ENCODE results near the gene KIF1A. TPM values are rescaled to one million over a fixed set of nuclear protein-coding genes. Genes with fewer than 3 reads are reported as not detected.

The KIF1A gene
- total and polyA plus RNA-seq, 2 of the 8 experiments (the other 6 are each of a cell fraction or from before 2014, with no cell fraction given) = 61.3 to 281 TPM

DNA sequence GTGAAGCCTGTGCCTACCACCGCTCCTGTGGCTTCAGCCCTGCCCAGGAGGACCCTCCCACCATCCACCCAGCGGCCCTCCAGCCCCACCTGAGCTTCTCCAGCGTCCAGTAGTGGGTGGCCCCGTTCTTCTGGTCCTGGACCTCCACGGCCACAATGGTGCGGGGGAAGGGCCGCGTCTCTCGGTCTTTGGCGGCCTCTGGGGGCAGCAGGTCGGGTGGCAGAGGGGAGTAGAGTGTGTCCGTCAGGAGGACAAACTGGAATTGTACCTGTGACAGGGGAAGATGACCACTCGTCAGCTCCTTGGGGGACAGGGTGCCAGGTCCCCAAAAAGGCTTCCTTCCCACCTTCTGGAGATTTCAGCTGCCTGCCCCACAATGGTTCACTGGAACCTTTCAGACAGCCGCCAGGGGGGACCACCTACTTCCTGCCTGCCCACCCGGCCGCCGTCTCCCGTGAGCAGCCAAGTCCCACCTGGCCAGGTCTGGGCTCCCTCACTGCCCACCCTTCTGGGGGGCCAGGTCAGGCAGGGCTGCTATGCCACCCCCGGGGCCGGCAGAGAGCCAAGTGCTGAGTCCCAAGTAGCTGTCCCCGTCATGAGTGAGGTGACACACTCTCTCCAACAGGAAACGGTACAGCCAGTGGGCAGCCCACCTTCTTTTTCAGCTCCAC, 59.3 kb downstream of the KIF1A start:
- no peak overlapping the region for H3K4me3 ChIP-seq (ENCODE audit: extremely low read depth in 1 of 4, insufficient read depth in 2 of 4, low read depth in 3 of 4, low read length in 4 of 4)
- no peak overlapping the region for H3K14ac ChIP-seq (ENCODE audit: insufficient read length)
- no peak overlapping the region for H3K4me2 ChIP-seq (ENCODE audit: insufficient read depth in 1 of 2, low read depth in 2 of 2, low read length in 2 of 2)
- no peak overlapping the region for H2BK5ac ChIP-seq (ENCODE audit: low read depth, low read length)
- H2AK5ac ChIP-seq (ENCODE audit: low read depth, low read length) = no peak overlapping the region
- no peaks in the 10 kb centered on the region; a peak in 1 of 7 replicates for H3K4me1 ChIP-seq (replicated peaks in 1 of 4; ENCODE audit: control insufficient read depth in 3 of 4, insufficient read depth in 4 of 4, low read length in 3 of 4)
- peaks cover 38 to 93% (median 82%) of the 10 kb centered on the region in 4 experiments for H3K36me3 ChIP-seq (ENCODE audit: control insufficient read depth in 2 of 4, insufficient read depth in 4 of 4, low read length in 3 of 4)
- H3K9me3 ChIP-seq (ENCODE audit: insufficient read depth in 2 of 2, low read depth in 1 of 2, low read length in 1 of 2) = no peaks in the 10 kb centered on the region
- no peak overlapping the region for H2AFZ ChIP-seq (ENCODE audit: low read length)
- FAIRE-seq = no peak
- ChIA-PET CTCF (ENCODE audit: partially characterized antibody) (interaction anchor here (0.7 to 1.3 kb wide), 7 partner anchors 9 to 44 kb away, joined by 3 to 4 read pairs (median 3); no protein-coding TSS in a partner anchor), POLR2A (ENCODE audit: partially characterized antibody) (interaction anchor here (0.9 to 13.2 kb wide), 12 partner anchors 8 to 48 kb away, joined by 3 to 200 read pairs (median 6); no protein-coding TSS in a partner anchor)
- H3K56ac ChIP-seq (replicated peaks; ENCODE audit: insufficient read length, low read depth, low read length) = no peak overlapping the region
- peaks cover 7 to 15% of the 10 kb centered on the region in 2 experiments for H4K20me1 ChIP-seq (replicated peaks in 1 of 2; ENCODE audit: control insufficient read depth in 1 of 2, insufficient read depth in 2 of 2, low read length in 2 of 2)
- no peak overlapping the region for H3K27ac ChIP-seq (ENCODE audit: low read depth, low read length)
- H3K23me2 ChIP-seq (ENCODE audit: low read depth, low read length) = no peaks in the 10 kb centered on the region; the same call in 1 of the 2 replicates
- no peak overlapping the region for H4K5ac ChIP-seq (ENCODE audit: insufficient read length, low read depth, low read length)
- no peaks in the 10 kb centered on the region for H3K79me2 ChIP-seq (ENCODE audit: control insufficient read depth in 1 of 2, insufficient read depth in 2 of 2, low read length in 2 of 2)
- no peak overlapping the region for H2BK12ac ChIP-seq (ENCODE audit: low read depth, low read length)
- no peak overlapping the region for H3K4ac ChIP-seq (replicated peaks; ENCODE audit: insufficient read length, low read depth, low read length)
- no peak overlapping the region for H4K91ac ChIP-seq (replicated peaks; ENCODE audit: insufficient read length, low read length)
- WGBS, 2 experiments (ENCODE audit: extremely low coverage in 1 of 2, insufficient coverage in 1 of 2, insufficient read length in 1 of 2, insufficient replicate concordance in 2 of 2, low coverage in 1 of 2, low lambda C conversion rate in 2 of 2, missing lambda C conversion rate in 1 of 2) = 86% methylated on average over 20 of the region's 22 CpGs; no CpG with 5 or more reads in 1 of the 2 experiments
- H2BK15ac ChIP-seq (ENCODE audit: low read length) = no peak overlapping the region
- H3K27me3 ChIP-seq (replicated peaks in 1 of 4; ENCODE audit: control insufficient read depth in 3 of 4, extremely low read depth in 1 of 4, insufficient read depth in 3 of 4, low read length in 3 of 4) = no peaks in the 10 kb centered on the region
- no peak overlapping the region for H3K23ac ChIP-seq (ENCODE audit: insufficient read length)
- H2BK120ac ChIP-seq (replicated peaks; ENCODE audit: low read depth, low read length) = no peak overlapping the region
- H3K79me1 ChIP-seq (ENCODE audit: low read depth, low read length) = peaks cover 3% of the 10 kb centered on the region; the same call in 1 of the 2 replicates
- no peak overlapping the region for H2BK20ac ChIP-seq (ENCODE audit: low read length)
- TF ChIP-seq KDM1A (IDR thresholded peaks at IDR 0.05; ENCODE audit: borderline replicate concordance, low read length) (no peak), RNF2 (IDR thresholded peaks at IDR 0.05; ENCODE audit: borderline replicate concordance, low read depth, low read length, missing control alignments, poor library complexity, severe bottlenecking) (no peak), CTBP2 (IDR thresholded peaks at IDR 0.05; ENCODE audit: borderline replicate concordance, insufficient read depth, insufficient read length, low read length) (no peak), TCF12 (IDR thresholded peaks at IDR 0.05; ENCODE audit: low read depth, low read length) (no peak), ASH2L (IDR thresholded peaks at IDR 0.05; ENCODE audit: low read length) (no peak), SP1 (IDR thresholded peaks at IDR 0.05; ENCODE audit: low read depth, low read length) (no peak), SRF (IDR thresholded peaks at IDR 0.05; ENCODE audit: low read depth, low read length) (no peak), JUND (IDR thresholded peaks at IDR 0.05; ENCODE audit: low read length) (no peak), BACH1 (IDR thresholded peaks at IDR 0.05; ENCODE audit: low read length) (no peak)
- TF ChIP-seq, protein P1, sequence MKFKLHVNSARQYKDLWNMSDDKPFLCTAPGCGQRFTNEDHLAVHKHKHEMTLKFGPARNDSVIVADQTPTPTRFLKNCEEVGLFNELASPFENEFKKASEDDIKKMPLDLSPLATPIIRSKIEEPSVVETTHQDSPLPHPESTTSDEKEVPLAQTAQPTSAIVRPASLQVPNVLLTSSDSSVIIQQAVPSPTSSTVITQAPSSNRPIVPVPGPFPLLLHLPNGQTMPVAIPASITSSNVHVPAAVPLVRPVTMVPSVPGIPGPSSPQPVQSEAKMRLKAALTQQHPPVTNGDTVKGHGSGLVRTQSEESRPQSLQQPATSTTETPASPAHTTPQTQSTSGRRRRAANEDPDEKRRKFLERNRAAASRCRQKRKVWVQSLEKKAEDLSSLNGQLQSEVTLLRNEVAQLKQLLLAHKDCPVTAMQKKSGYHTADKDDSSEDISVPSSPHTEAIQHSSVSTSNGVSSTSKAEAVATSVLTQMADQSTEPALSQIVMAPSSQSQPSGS (IDR thresholded peaks at IDR 0.05; ENCODE audit: low read length) = no peak
- H4K8ac ChIP-seq (ENCODE audit: extremely low read depth, insufficient read depth, low read length) = no peak overlapping the region
- DNase-seq (ENCODE audit: low read depth in 1 of 2, low spot score in 2 of 2) = no peak
- no peak overlapping the region for H3K9ac ChIP-seq (replicated peaks in 1 of 4; ENCODE audit: extremely low read depth in 1 of 4, low read depth in 3 of 4, low read length in 3 of 4)
- H3K18ac ChIP-seq (ENCODE audit: extremely low read depth, low read length) = no peak overlapping the region
